NCI-H128 (cell line): ENCODE results near the gene SUMF1.
"Not testable (repeated sequence)": the region's sequence is repeated elsewhere in the genome, so short reads cannot be mapped to it uniquely, and the experiment has no call there.

Source experiments
- DNase-seq: peaks from one replicate; lab custom pipeline; 2025; ENCODE audit not compliant: unreplicated experiment; lab: John Stamatoyannopoulos, UW

The SUMF1 gene

GRCh38 chr3:4340411-4341335 is 126.4 kb downstream of the SUMF1 start:
- DNase-seq = no peak

GRCh38 chr3:4340077-4340410 is 127.0 kb downstream of the SUMF1 start:
- no peak for DNase-seq

GRCh38 chr3:4338751-4339150 is 128.3 kb downstream of the SUMF1 start:
- no peak for DNase-seq

GRCh38 chr3:4336850-4337546 is 130.1 kb downstream of the SUMF1 start:
- DNase-seq = no peak

GRCh38 chr3:4335840-4336562 is 131.1 kb downstream of the SUMF1 start:
- no peak for DNase-seq

GRCh38 chr3:4334548-4334947 is 132.5 kb downstream of the SUMF1 start:
- no peak for DNase-seq

- DNase-seq = no peak
Measured at GRCh38 chr3:4332991-4333390, 134.1 kb downstream of the SUMF1 start.

GRCh38 chr3:4332574-4332973 is 134.5 kb downstream of the SUMF1 start:
- no peak for DNase-seq

- DNase-seq = no peak
Measured at GRCh38 chr3:4332111-4332510, 135.0 kb downstream of the SUMF1 start.

- DNase-seq = not testable (repeated sequence)
Measured at GRCh38 chr3:4329806-4330205, 137.3 kb downstream of the SUMF1 start.

- no peak for DNase-seq
Measured at GRCh38 chr3:4326868-4327267, 140.2 kb downstream of the SUMF1 start.

- DNase-seq = no peak
Measured at GRCh38 chr3:4323246-4324027, 143.6 kb downstream of the SUMF1 start.

- no peak for DNase-seq
Measured at GRCh38 chr3:4322635-4323034, 144.4 kb downstream of the SUMF1 start.

- DNase-seq = no peak
Measured at GRCh38 chr3:4321732-4322131, 145.3 kb downstream of the SUMF1 start.

- DNase-seq = no peak
Measured at GRCh38 chr3:4320096-4320911, 146.8 kb downstream of the SUMF1 start.

- DNase-seq = no peak
Measured at GRCh38 chr3:4314688-4315087, 152.4 kb downstream of the SUMF1 start.

GRCh38 chr3:4313606-4314293 is 153.3 kb downstream of the SUMF1 start:
- DNase-seq = no peak

- DNase-seq = no peak
Measured at GRCh38 chr3:4311496-4311895, 155.6 kb downstream of the SUMF1 start.
